Motor neuron (in vitro differentiated cells): ENCODE measurements around the gene PARD3B. TPM values are rescaled to one million over a fixed set of nuclear protein-coding genes. Genes with fewer than 3 reads are reported as not detected.

ENCODE experiments used
- ATAC-seq, 8 experiments: fragments of 200-7000 bp; cut with Tn5 transposase; replicated peaks in 6 of 8; 2 replicates each; pipeline ENCODE4 v1.8.0; 2021; ENCODE audit warnings: mild to moderate bottlenecking in 8 of 8, moderate library complexity in 8 of 8
- H3K27ac ChIP-seq, 2 donors: fragments of 250-450 bp; sonication (Bioruptor Pico); 2 replicates each; pipeline ENCODE4 v1.9.0; 2021; ENCODE audit warnings: antibody characterized with exemption in 2 of 2, mild to moderate bottlenecking in 2 of 2, moderate library complexity in 1 of 2
- H3K4me1 ChIP-seq, 2 donors: fragments of 250-450 bp; sonication (Bioruptor Pico); replicated peaks in 1 of 2; 2 replicates each; pipeline ENCODE4 v1.6.1; 2021; ENCODE audit warnings: antibody characterized with exemption in 2 of 2, mild to moderate bottlenecking in 2 of 2, moderate library complexity in 1 of 2
- H3K4me3 ChIP-seq, 5 donors: fragments of 250-450 bp; sonication (Bioruptor Pico); 2 replicates each; pipeline ENCODE4 v1.9.0; 2021; ENCODE audit warnings: antibody characterized with exemption in 5 of 5, mild to moderate bottlenecking in 5 of 5, moderate library complexity in 4 of 5
- WGBS, 10 experiments: fragments of 450-650 bp; shearing (Covaris generic); methylation state at CpG; one replicate each; pipeline ENCODE4 v1.0.0; 2022; 5-methylcytosine and 5-hydroxymethylcytosine counted together
- in situ Hi-C, 9 experiments: fragments of 400-800 bp; cut with MboI; loops; one replicate each; pipeline ENCODE4 v1.15.0; 2021; ENCODE audit warnings: low sequenced_read_pairs in 9 of 9, low pct_unique_long_range_greater_than_20kb in 2 of 9; ENCODE audit not compliant: unreplicated experiment in 9 of 9
- total RNA-seq, 8 experiments: library from RNA; unstranded; fragments of 300-600 nt; gene quantifications; 2 replicates each; pipeline versions ENCODE4 v1.2.3 to v1.2.4, GENCODE V29; 2022

Gene PARD3B
- total RNA-seq, 8 experiments from 2014 or later, result 3.1 to 24.3 (median 10.4) TPM

DNA sequence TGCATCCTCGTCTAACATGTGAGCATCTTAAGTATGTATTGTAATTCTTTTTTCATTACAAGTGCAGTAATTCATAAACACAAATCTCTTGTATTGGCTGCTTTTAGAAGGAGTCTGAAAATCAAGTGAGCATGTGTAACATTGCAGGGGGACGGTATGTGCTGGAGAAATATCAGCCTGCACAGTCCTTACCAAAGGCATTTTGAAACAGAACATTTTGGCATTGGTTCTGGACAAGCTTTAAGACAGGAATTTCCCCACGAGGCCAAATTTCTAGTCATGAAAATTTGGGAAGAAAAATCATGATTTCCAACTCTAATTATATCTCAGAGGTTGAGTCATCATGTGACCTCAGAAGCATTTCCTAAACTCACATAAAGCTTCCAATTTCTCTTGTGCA lies 1112.3 kb downstream of the PARD3B start:
- Histone ChIP-seq H3K4me3 (no peak overlapping the region), H3K4me1 (peaks cover 18 to 21% of the 10 kb centered on the region in 2 donors), H3K27ac (no peak overlapping the region)
- 8 to 88% (median 69%) methylated on average over 1 to 3 of the region's 3 CpGs for WGBS, 10 experiments
- no peak for ATAC-seq
- in situ Hi-C loops, result loop anchor here in 2 of 9 experiments (25.0 kb wide), 2 partner anchors 295 to 770 kb away; no protein-coding TSS in a partner anchor

DNA sequence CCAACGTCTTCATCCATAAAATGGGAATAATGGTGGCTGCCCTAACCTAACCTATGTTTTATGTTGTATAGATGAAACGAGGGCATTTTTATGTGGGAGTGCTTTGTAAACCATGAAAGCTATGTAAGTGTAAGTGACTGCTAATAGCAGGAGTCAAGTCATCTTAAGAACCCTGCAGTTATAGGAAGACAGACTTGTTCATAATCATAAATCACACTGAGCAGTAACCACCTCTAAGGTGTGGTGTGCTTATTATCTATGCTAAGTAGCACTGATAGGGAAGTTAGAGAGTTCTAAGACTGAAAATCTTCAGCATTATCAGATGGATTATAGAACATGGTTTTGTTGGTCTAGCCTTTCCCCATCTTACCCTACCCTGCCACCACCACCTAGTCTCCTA lies 1112.8 kb downstream of the PARD3B start:
- in situ Hi-C loops, result loop anchor here in 2 of 9 experiments (25.0 kb wide), 2 partner anchors 296 to 771 kb away; no protein-coding TSS in a partner anchor
- Histone ChIP-seq H3K4me3 (no peak overlapping the region), H3K4me1 (peaks cover 18 to 21% of the 10 kb centered on the region in 2 donors), H3K27ac (no peak overlapping the region)
- WGBS, 10 experiments, result 44 to 100% (median 80%) methylated on average over 1 to 2 of the region's 2 CpGs; no CpG with 5 or more reads in 3 of the 10 experiments
- ATAC-seq, result no peak

DNA sequence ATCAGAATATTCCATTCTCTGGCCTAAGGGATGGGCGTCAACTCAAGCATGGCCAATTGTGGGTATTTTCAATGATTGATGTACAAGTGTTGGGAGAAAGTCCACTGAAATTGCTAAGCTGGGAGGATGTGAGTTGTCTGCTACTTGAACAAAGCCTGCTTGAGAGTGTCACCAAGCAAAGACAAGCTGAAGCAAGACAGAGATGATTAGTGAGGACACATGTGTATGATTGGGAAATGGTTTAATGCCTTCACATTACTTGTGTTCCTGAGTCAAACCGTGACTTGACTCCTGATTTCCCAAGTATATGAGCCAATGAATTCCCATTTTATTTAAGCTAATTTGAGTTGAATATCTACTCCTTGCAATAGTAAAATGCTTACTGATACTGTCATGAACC lies 1113.3 kb downstream of the PARD3B start:
- Histone ChIP-seq H3K27ac (no peak overlapping the region), H3K4me3 (no peak overlapping the region), H3K4me1 (peaks cover 18 to 21% of the 10 kb centered on the region in 2 donors)
- ATAC-seq, result peak in 1 of 8 experiments; percentile 43
- WGBS, 10 experiments, result 50 to 100% (median 83%) methylated on average over 1 to 2 of the region's 2 CpGs; no CpG with 5 or more reads in 5 of the 10 experiments
- in situ Hi-C loops, result loop anchor here in 2 of 9 experiments (25.0 kb wide), 2 partner anchors 296 to 771 kb away; no protein-coding TSS in a partner anchor

DNA sequence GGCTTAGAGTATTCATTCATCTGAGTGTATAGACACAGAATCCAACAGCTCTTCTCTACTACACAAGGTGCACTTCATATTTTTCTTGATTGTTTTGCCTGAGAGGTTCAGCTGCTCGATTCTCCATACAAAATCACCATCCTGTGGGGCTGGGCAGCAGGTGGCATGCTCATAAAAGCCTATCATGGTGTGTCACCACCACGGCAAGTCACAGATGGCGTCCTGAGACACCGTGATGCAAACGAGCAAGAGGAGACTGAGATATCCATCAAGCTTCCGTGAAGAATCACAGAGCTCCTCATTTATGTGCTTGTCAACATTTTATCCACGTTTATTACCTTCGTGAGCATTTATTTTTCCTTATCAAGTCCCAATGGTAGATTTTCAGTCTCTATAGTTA lies 1114.6 kb downstream of the PARD3B start:
- no peak overlapping the region for H3K27ac ChIP-seq
- no peak overlapping the region for H3K4me3 ChIP-seq
- ATAC-seq, result no peak
- peaks cover 18 to 21% of the 10 kb centered on the region in 2 donors for H3K4me1 ChIP-seq
- 38 to 100% (median 79%) methylated on average over 1 to 7 of the region's 8 CpGs; no CpG with 5 or more reads in 2 of the 10 experiments for WGBS, 10 experiments
- in situ Hi-C loops, result loop anchor here in 2 of 9 experiments (25.0 kb wide), 2 partner anchors 298 to 773 kb away; no protein-coding TSS in a partner anchor

DNA sequence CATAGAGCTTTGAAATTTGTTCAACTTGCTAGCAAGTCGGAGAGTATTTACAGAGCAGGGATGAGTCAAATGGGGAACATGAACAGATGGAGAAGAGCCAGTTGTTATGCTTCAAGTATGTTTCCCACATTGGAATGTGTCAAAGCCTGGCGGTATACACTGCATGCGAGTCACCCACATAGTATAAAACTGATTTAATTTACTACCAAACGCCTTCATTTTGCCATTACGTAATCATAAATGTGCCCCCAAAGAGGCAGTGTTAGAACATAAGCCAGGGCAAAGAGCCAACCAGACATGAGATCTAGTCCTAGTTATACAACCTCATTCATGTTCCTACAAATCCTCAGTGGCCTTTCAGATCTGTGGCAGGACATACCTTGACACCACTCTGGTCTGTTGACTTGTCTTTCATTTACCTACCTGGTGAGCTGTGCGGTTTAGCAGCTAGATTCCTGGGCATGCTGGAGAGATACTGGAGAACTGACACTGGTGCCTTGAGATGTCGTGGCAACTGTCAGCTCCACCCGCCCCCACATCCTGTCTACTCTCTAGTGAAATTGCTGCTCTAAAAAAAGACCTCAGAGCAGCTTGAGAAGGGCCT lies 1115.3 kb downstream of the PARD3B start:
- Histone ChIP-seq H3K4me1 (peaks cover 16 to 18% of the 10 kb centered on the region in 2 donors), H3K27ac (no peak overlapping the region), H3K4me3 (no peak overlapping the region)
- WGBS, 10 experiments, result 16 to 90% (median 60%) methylated on average over 1 to 8 of the region's 8 CpGs; no CpG with 5 or more reads in 1 of the 10 experiments
- in situ Hi-C loops, result loop anchor here in 2 of 9 experiments (25.0 kb wide), 2 partner anchors 298 to 773 kb away; no protein-coding TSS in a partner anchor
- peak in 3 of 8 experiments; percentile 37 to 82 (median 77) for ATAC-seq

DNA sequence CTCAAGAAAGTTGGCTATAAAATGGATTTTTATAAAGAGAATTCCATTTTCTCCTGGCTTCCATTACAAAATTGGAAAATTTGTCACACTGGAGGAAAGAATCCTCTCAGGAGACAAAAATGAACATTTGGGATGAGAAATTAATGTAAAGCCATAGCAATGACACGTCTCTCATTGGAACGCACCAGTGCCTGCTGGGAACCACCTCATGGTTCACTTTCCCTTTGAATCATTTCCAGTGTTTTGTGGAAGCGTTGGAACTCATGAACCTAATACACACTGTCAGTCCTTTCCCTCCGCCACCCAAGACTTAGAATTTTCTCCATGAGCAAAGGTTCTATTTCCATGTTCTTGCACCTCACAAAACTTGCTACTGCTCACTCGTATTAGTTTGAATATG lies 1116.0 kb downstream of the PARD3B start:
- Histone ChIP-seq H3K27ac (no peak overlapping the region), H3K4me3 (no peak overlapping the region), H3K4me1 (peaks cover 9 to 12% of the 10 kb centered on the region in 2 donors)
- no peak for ATAC-seq
- in situ Hi-C loops, result loop anchor here in 2 of 9 experiments (25.0 kb wide), 2 partner anchors 299 to 774 kb away; no protein-coding TSS in a partner anchor
- 73 to 100% (median 92%) methylated on average over 1 to 5 of the region's 5 CpGs; no CpG with 5 or more reads in 1 of the 10 experiments for WGBS, 10 experiments

DNA sequence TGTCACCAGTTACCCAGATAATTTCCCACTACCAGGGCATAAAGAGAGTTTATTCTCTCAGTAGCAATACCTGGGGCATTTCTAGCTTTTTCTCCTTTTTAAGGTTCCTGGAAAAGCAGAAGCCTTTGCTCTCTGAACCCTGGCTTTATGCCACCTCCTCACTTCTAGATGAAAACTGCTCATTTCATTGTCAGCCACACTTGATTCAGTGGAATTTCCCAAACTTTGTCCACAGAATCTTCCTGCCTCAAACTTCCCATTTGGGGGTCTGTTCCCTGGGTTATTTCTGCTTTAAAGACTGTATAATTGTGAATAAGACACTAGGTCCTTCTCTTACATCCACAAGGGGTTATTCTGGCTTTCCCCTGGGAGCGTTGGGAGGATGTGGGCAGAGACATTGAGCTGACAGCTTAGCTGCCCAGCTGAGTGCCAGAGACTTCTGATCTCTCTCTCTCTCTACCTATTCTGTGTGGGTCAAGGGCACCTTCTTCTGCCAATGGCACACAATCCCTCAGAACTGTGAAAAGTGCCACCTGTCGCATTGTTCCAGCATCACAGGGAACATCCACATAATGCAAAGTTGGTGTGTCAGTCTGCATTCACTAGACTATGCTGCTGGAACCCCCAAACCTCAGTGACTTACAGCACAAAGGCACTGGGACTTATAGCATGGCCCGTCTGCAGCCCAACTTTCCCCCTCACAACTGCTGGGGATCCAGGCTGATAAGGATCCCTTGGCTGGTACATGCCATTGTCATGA lies 1117.1 kb downstream of the PARD3B start:
- WGBS, 10 experiments, result 70 to 100% (median 100%) methylated on average over 1 to 2 of the region's 3 CpGs; no CpG with 5 or more reads in 3 of the 10 experiments
- no peak overlapping the region for H3K27ac ChIP-seq
- ATAC-seq, result no peak

DNA sequence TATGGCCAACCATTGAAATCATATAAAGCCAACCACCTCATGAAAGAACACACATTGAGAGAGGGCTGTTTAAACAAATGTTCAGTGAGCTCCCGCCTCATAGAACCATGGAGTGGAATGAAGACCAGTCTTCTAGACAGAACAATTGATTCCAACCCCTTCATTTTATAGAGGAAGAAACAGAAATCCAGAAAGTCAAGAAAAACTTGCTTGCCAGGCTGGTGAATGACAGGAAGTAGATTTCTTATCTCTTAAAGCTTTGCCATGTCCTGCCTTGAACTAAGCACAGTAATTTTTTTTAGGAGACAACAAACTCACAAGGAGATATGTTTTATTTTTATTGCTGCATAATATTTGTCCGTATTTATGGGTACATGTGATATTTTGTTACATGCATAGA lies 1120.5 kb downstream of the PARD3B start:
- WGBS, 10 experiments, result 67 to 100% (median 88%) methylated on average over 1 to 2 of the region's 2 CpGs; no CpG with 5 or more reads in 2 of the 10 experiments

More for the DNA sequence above, 1117.1 kb downstream of the PARD3B start:
- Histone ChIP-seq H3K4me1 (peaks cover 0 to under 1% of the 10 kb centered on the region in 2 donors), H3K4me3 (no peak overlapping the region)
- in situ Hi-C loops, result loop anchor here in 2 of 9 experiments (25.0 kb wide), 2 partner anchors 300 to 775 kb away; no protein-coding TSS in a partner anchor

More for the DNA sequence above, 1120.5 kb downstream of the PARD3B start:
- Histone ChIP-seq H3K27ac (no peak overlapping the region), H3K4me3 (no peak overlapping the region), H3K4me1 (no peaks in the 10 kb centered on the region)
- ATAC-seq, result no peak
- in situ Hi-C loops, result loop anchor here in 2 of 9 experiments (25.0 kb wide), 2 partner anchors 303 to 778 kb away; no protein-coding TSS in a partner anchor
